ENCODE data around the gene TOMM6. TPM values are rescaled to one million over a fixed set of nuclear protein-coding genes. Genes with fewer than 3 reads are reported as not detected.

The TOMM6 gene
- total RNA-seq, 1 donor: 131 TPM

- no peak overlapping the region for H3K4me3 ChIP-seq (ENCODE audit: low read depth, low read length)
- TF ChIP-seq CTCF (IDR thresholded peaks at IDR 0.05; ENCODE audit: insufficient read depth, low read length): no peak
- no peak for DNase-seq (ENCODE audit: low read depth)
These were observed 33.8 kb downstream of the TOMM6 start for GRCh38 chr6:41821266-41821665.

GRCh38 chr6:41822021-41822420 is 34.5 kb downstream of the TOMM6 start:
- H3K4me3 ChIP-seq (ENCODE audit: low read depth, low read length): no peak overlapping the region
- DNase-seq (ENCODE audit: low read depth): no peak
- no peak for TF ChIP-seq CTCF (IDR thresholded peaks at IDR 0.05; ENCODE audit: insufficient read depth, low read length)

GRCh38 chr6:41823178-41823577 is 35.7 kb downstream of the TOMM6 start:
- no peak overlapping the region for H3K4me3 ChIP-seq (ENCODE audit: low read depth, low read length)
- TF ChIP-seq CTCF (IDR thresholded peaks at IDR 0.05; ENCODE audit: insufficient read depth, low read length): no peak

GRCh38 chr6:41824571-41825569 is 37.4 kb downstream of the TOMM6 start:
- no peak for DNase-seq (ENCODE audit: low read depth)
- H3K4me3 ChIP-seq (ENCODE audit: low read depth, low read length): no peak overlapping the region
- TF ChIP-seq CTCF (IDR thresholded peaks at IDR 0.05; ENCODE audit: insufficient read depth, low read length): no peak

More at GRCh38 chr6:41823178-41823577, 35.7 kb downstream of the TOMM6 start:
- no peak for DNase-seq (ENCODE audit: low read depth)

GRCh38 chr6:41826343-41827022 is 39.0 kb downstream of the TOMM6 start:
- no peak for TF ChIP-seq CTCF (IDR thresholded peaks at IDR 0.05; ENCODE audit: insufficient read depth, low read length)
- no peak overlapping the region for H3K4me3 ChIP-seq (ENCODE audit: low read depth, low read length)
- no peak for DNase-seq (ENCODE audit: low read depth)

- DNase-seq (ENCODE audit: low read depth): no peak
- no peak for TF ChIP-seq CTCF (IDR thresholded peaks at IDR 0.05; ENCODE audit: insufficient read depth, low read length)
- H3K4me3 ChIP-seq (ENCODE audit: low read depth, low read length): no peak overlapping the region
These were observed 44.8 kb downstream of the TOMM6 start for GRCh38 chr6:41832263-41832662.

Data from fibroblast of the aortic adventitia (primary cell).